Endothelial cell of hepatic sinusoid (primary cell): ENCODE measurements around the gene FAM193A.
"Not testable (repeated sequence)": the region's sequence is repeated elsewhere in the genome, so short reads cannot be mapped to it uniquely, and the experiment has no call there.

Experiments
- in situ Hi-C: cut with HindIII; loops from 2 replicates; pipeline ENCODE4 v1.10.0; 2017; ENCODE audit warnings: low sequenced_read_pairs

The FAM193A gene

GRCh38 chr4:2762486-2763370 lies 226.3 kb downstream of the FAM193A start:
- in situ Hi-C loops = not testable (repeated sequence)

- in situ Hi-C loops = no loop called here
Measured at GRCh38 chr4:2763511-2763967, 227.1 kb downstream of the FAM193A start.

- in situ Hi-C loops = no loop called here
Measured at GRCh38 chr4:2765832-2766526, 229.5 kb downstream of the FAM193A start.

GRCh38 chr4:2767046-2767704 lies 230.7 kb downstream of the FAM193A start:
- in situ Hi-C loops = no loop called here

GRCh38 chr4:2767705-2768074 lies 231.2 kb downstream of the FAM193A start:
- in situ Hi-C loops = no loop called here

- in situ Hi-C loops = no loop called here
Measured at GRCh38 chr4:2768124-2768523, 231.7 kb downstream of the FAM193A start.

GRCh38 chr4:2768921-2769336 lies 232.5 kb downstream of the FAM193A start:
- in situ Hi-C loops = no loop called here

GRCh38 chr4:2771264-2771663 lies 234.8 kb downstream of the FAM193A start:
- in situ Hi-C loops = no loop called here

- in situ Hi-C loops = not testable (repeated sequence)
Measured at GRCh38 chr4:2780643-2781042, 244.2 kb downstream of the FAM193A start.

GRCh38 chr4:2781911-2782310 lies 245.5 kb downstream of the FAM193A start:
- in situ Hi-C loops = no loop called here
